Large intestine (tissue), 3 donors: Measurements from ENCODE around the gene UQCRQ. TPM values are rescaled to one million over a fixed set of nuclear protein-coding genes. Genes with fewer than 3 reads are reported as not detected.
A peak's percentile ranks its signal among the peaks of the same experiment; 100 is the strongest.

Experiments
- DNase-seq, 2 donors: peaks; one replicate each; pipeline versions ENCODE4 v3.0.0 to v3.0.0-alpha.2; 2013
- H3K27ac ChIP-seq: one replicate; pipeline ENCODE4 v1.5.1; 2013; ENCODE audit warnings: low read length
- H3K27me3 ChIP-seq: 2 replicates; pipeline ENCODE4 v1.6.1; 2013; ENCODE audit warnings: low read length; ENCODE audit not compliant: control insufficient read depth, insufficient read depth
- H3K36me3 ChIP-seq: 2 replicates; pipeline ENCODE4 v1.6.1; 2013; ENCODE audit warnings: low read length; ENCODE audit not compliant: control insufficient read depth, insufficient read depth
- H3K4me1 ChIP-seq: one replicate; pipeline ENCODE4 v1.6.1; 2013; ENCODE audit warnings: low read length; ENCODE audit not compliant: control insufficient read depth, insufficient read depth
- H3K4me3 ChIP-seq: one replicate; pipeline ENCODE4 v1.5.1; 2013; ENCODE audit warnings: low read length
- H3K9me3 ChIP-seq: one replicate; pipeline ENCODE4 v1.6.1; 2013; ENCODE audit warnings: mild to moderate bottlenecking, low read depth, low read length, moderate library complexity; ENCODE audit not compliant: control insufficient read depth
- WGBS: methylation state at CpG from one replicate; pipeline ENCODE4 v1.1.5; 2013; ENCODE audit warnings: low lambda C conversion rate; ENCODE audit not compliant: insufficient coverage; 5-methylcytosine and 5-hydroxymethylcytosine counted together
- polyA plus RNA-seq: library from polyadenylated mRNA; unstranded; fragments of 120-200 nt; gene quantifications from one replicate; pipeline ENCODE4 v1.2.1, GENCODE V29; 2013

UQCRQ gene
- polyA plus RNA-seq, 1 donor, result 258 TPM

DNA sequence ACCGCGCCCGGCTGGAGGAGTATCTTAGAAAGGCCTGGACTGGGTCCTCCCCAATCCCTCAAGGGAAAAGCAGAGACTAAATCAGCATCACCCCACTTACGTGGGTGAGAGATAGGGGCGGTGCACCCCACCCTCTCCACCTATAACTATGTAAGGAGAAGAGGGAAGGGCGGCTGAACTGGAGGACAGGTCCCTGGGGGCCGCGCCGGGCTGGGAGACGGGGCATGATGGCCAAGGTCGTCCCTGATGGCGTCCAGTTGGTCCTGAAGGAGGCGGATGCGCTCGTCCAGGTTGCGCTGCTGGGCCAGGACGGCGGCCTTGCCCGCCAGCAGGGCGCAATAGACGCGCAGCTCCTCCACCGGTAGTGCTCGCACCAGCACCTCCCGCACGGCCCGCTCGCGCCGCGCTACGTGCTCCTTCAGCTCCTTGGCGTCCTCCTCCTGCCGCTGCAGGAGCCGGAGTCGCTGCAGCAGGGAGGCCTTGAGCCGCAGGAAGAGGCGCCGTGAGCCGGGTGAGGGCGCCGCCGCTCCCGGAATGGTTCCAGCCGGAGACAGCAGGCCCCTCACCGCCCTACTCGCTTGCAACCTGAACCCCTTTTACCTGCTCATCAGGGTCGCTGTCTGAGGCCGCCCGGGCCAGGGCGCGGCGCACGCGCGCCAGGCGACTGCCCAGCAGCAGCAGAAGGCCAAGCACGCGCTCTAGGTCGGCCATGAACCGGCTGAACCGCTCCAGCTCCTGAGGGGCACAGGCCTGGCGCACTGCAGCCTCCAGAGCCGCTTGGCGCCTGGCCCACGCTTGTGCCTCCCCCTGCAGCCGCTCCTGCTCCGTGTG is 43.6 kb upstream of the UQCRQ start:
- WGBS, result no CpG with 5 or more reads among the region's 68 CpGs
- Histone ChIP-seq H3K9me3 (peaks cover 6% of the 10 kb centered on the region), H3K27me3 (peaks cover 7% of the 10 kb centered on the region), H3K4me1 (peaks cover 29% of the 10 kb centered on the region), H3K4me3 (peak overlapping the region; percentile 29), H3K27ac (no peak overlapping the region), H3K36me3 (peaks cover 19% of the 10 kb centered on the region)
- DNase-seq, result peak in 1 of 2 donors; percentile 74

- H3K27ac ChIP-seq, result no peak overlapping the region
- WGBS, result no CpG with 5 or more reads among the region's 7 CpGs
Measured at GRCh38 chr5:132823481-132824050, 42.9 kb upstream of the UQCRQ start.

GRCh38 chr5:132824426-132824825 is 42.0 kb upstream of the UQCRQ start:
- Histone ChIP-seq H3K9me3 (peaks cover 6% of the 10 kb centered on the region), H3K4me3 (no peak overlapping the region), H3K4me1 (peaks cover 21% of the 10 kb centered on the region), H3K36me3 (peaks cover 19% of the 10 kb centered on the region), H3K27me3 (peaks cover 3% of the 10 kb centered on the region), H3K27ac (no peak overlapping the region)
- DNase-seq, result no peak
- no CpG with 5 or more reads among the region's 3 CpGs for WGBS

More at GRCh38 chr5:132823481-132824050, 42.9 kb upstream of the UQCRQ start:
- peaks cover 7% of the 10 kb centered on the region for H3K27me3 ChIP-seq
- H3K9me3 ChIP-seq, result peaks cover 6% of the 10 kb centered on the region
- DNase-seq, result no peak
- H3K4me3 ChIP-seq, result peak overlapping the region; percentile 29
- H3K36me3 ChIP-seq, result peaks cover 19% of the 10 kb centered on the region
- H3K4me1 ChIP-seq, result peaks cover 22% of the 10 kb centered on the region

GRCh38 chr5:132825033-132825833 is 41.2 kb upstream of the UQCRQ start:
- WGBS, result no CpG with 5 or more reads among the region's 71 CpGs

DNA sequence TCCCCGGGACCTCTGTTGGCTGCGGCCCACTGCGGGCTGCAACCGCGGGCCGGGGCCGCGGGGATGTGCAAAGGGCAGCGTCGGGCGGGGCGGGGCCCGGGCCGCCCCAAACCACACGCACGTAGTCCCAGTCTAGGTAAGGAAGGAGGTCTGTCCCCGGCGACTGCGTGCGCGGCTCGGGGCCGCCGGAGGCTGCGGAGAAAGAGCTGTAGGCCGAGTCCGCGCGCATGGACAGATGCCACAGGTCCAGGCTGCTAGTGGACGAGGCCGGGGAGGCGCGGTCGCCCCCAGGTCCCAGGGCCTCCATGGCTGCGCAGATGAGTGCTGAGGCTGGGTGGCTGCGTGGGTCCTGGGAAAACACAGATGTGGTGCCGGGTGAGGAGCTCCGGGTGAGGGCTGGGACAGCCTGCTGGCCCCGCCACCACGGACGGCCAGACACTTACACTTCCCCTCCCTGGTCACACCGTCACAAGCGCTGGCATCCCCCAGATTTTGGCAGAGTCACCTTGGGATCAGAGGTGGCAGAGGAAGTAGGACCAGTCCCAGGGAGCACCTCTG is 40.5 kb upstream of the UQCRQ start:
- no peak overlapping the region for H3K4me3 ChIP-seq
- peaks cover 19% of the 10 kb centered on the region for H3K36me3 ChIP-seq
- DNase-seq, result no peak
- H3K27ac ChIP-seq, result no peak overlapping the region
- H3K9me3 ChIP-seq, result peaks cover 3% of the 10 kb centered on the region
- peaks cover 13% of the 10 kb centered on the region for H3K4me1 ChIP-seq
- WGBS, result no CpG with 5 or more reads among the region's 43 CpGs
- H3K27me3 ChIP-seq, result no peaks in the 10 kb centered on the region

More at GRCh38 chr5:132825033-132825833, 41.2 kb upstream of the UQCRQ start:
- no peaks in the 10 kb centered on the region for H3K27me3 ChIP-seq
- peaks cover 3% of the 10 kb centered on the region for H3K9me3 ChIP-seq
- no peak overlapping the region for H3K4me3 ChIP-seq
- peaks cover 19% of the 10 kb centered on the region for H3K36me3 ChIP-seq
- H3K4me1 ChIP-seq, result peaks cover 13% of the 10 kb centered on the region
- no peak for DNase-seq
- no peak overlapping the region for H3K27ac ChIP-seq

DNA sequence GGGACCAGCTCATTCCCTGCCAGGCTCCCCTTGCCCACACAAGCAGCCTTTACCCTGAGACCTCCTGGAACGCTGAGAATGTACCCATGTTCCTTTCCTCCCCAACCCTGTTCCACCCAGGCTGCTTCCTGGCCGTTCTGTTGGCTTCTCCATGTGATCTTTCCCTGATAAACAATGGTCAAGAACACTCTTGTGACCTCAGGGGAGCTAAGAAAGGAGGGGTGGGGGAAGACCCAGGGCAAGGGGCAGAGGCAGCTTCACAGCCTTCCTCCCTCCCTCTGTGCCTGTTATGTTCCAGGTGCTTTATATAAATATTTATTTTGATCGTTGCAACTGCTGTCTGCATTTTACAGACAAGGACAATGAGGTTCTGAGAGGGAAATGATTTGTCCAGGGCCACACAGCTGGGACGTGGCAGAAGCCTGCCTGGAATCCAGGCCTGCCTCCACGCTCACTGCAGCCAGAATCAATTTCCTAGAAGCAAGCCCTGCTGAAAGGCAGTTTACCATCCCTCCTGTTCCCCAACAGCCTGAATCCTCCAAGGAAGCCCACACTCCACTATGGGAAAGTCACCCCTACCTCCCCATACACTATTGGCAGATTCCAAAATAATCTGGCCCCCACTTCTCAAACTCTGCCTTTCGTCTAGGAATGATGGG is 39.9 kb upstream of the UQCRQ start:
- no peak overlapping the region for H3K27ac ChIP-seq
- H3K27me3 ChIP-seq, result no peaks in the 10 kb centered on the region
- H3K4me3 ChIP-seq, result no peak overlapping the region
- peaks cover 19% of the 10 kb centered on the region for H3K36me3 ChIP-seq
- no peak for DNase-seq
- no CpG with 5 or more reads among the region's 6 CpGs for WGBS
- peaks cover 19% of the 10 kb centered on the region for H3K4me1 ChIP-seq
- peaks cover 3% of the 10 kb centered on the region for H3K9me3 ChIP-seq

DNA sequence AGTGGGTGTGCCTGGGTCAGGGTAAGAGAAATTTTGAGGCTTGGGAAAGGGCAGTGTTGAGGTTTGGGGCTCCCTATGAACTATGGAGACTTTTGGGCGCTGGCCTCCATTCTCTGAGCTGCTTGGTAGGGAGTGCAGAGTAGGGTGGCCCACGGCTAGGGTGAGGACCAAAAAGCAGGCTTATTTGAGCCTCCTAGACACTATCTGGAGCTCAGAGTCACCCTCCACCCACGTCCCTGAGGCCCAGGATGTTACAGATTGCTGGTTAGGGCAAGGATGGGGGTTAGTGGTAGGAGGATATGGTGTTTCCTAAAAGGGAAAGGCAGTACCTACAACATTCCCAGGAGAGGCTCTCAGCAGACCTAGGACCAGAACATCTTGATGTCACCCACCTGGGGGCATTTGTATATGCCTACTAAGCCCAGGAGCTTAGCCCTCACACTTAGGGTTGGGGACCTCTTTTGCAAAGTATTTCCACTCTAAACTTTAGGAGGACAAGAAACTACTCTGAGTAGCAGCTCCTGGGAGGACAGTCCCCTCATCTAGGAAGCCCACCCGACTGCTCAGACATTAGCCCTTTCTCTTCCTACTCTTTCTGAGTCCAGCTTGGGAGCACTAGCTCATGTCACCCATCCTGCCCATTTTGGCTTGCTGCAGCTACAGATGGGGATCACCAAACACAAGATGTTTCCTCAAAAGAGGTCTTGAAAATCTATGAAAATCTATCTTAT is 38.3 kb upstream of the UQCRQ start:
- DNase-seq, result no peak
- Histone ChIP-seq H3K27me3 (no peaks in the 10 kb centered on the region), H3K36me3 (peaks cover 19% of the 10 kb centered on the region), H3K27ac (no peak overlapping the region), H3K9me3 (peaks cover 3% of the 10 kb centered on the region), H3K4me1 (peaks cover 18% of the 10 kb centered on the region), H3K4me3 (no peak overlapping the region)
- WGBS, result no CpG with 5 or more reads among the region's 4 CpGs

DNA sequence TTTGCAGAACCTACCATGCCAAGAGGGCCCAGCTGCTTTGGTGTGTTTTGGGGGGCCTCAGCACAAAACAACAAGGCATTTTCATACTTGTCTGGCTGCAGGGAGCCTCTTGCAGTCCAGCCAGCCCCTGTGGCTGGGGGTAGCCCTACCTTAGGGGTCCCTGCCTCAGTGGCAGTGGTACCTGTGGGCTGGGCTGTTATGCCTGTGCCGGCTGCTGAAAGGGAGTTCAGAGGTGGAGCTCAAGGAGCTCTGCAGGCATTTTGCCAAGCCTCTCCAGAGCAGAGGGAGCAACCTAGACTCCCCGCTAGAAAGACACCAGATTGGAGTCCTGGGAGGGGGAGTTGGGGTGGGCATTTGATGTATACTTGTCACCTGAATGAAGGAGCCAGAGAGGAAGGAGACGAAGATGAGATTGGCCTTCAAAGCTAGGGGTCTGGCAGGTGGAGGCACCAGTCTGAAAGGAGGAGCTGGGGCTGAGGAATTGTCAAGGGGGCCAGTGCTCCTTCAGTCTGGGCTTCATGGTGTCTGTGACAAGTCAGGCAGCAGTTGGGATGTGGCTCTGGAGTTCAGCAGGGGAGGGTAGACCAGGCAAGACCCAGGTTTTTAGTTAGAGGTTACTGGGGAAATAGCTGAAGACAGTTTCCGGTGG is 37.5 kb upstream of the UQCRQ start:
- H3K27me3 ChIP-seq, result no peaks in the 10 kb centered on the region
- peaks cover 3% of the 10 kb centered on the region for H3K9me3 ChIP-seq
- peaks cover 15% of the 10 kb centered on the region for H3K4me1 ChIP-seq
- H3K4me3 ChIP-seq, result peak overlapping the region; percentile 65
- no peak overlapping the region for H3K27ac ChIP-seq
- peaks cover 16% of the 10 kb centered on the region for H3K36me3 ChIP-seq
- no CpG with 5 or more reads among the region's 4 CpGs for WGBS
- DNase-seq, result no peak

DNA sequence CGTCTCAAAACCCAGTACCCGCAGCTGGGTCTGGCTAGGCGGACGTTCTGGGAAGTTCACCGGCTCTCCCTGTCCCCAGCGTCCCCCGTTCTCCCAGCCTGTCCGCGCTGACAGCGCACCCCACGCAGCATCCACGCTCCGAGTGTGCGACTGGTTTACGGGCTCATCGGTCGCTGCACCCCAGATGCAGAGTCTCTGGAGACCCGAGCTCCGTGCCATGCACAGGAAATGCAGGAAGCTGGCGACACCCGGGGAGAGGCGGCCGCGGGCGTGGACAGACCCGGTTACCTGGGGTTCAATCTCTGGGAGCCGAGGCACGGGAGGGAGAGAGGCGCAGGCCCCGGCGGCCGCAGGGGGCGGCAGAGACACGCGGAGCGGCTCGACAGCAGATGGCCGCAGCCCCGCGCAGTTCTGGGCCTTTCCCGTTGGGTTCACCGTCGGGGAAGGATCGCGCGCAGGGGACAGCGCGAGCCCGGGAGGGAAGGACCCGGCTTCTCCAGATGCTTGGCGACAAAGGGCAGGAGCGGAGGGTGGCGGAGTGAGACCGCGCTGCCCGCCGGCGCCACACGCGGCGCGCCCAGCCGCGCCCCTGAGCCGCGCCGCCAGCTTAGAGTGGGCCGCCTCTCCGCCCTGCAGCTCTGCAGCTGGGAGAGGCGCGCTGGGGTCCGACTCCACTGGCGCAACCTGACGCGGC is 36.6 kb upstream of the UQCRQ start:
- peak; percentile 72 to 90 for DNase-seq
- Histone ChIP-seq H3K9me3 (peaks cover 3% of the 10 kb centered on the region), H3K4me3 (peak overlapping the region; percentile 65), H3K27ac (peak overlapping the region; percentile 41), H3K4me1 (peaks cover 15% of the 10 kb centered on the region), H3K36me3 (peaks cover 7% of the 10 kb centered on the region), H3K27me3 (no peaks in the 10 kb centered on the region)
- WGBS, result no CpG with 5 or more reads among the region's 75 CpGs
